ENCODE measurements around the gene SLC30A3. TPM values are rescaled to one million over a fixed set of nuclear protein-coding genes. Genes with fewer than 3 reads are reported as not detected.

SLC30A3 gene
- total and polyA plus RNA-seq, 12 donors, result 4.3 to 35.8 (median 10.4) TPM

DNA sequence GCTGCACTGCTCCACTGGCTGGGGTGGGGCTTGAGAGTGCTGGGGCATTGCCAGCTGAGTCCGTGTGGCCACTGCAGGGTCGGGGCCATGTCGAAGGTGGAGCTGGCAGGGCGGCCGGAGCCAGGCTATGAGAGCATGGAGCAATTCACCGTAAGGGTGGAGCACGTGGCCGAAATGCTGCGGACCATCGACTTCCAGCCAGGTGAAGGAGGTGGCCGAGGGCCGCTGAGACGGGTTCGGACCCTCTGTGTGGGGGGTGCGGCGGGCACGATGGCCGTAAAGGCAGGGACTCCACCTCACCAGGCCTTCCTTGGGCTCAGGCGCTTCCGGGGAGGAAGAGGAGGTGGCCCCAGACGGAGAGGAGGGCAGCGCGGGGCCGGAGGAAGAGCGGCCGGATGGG, 43.3 kb upstream of the SLC30A3 start:
- Histone ChIP-seq H3K36me3 (peaks cover 0 to 70% (median 6%) of the 10 kb centered on the region in 9 donors), H3K27ac (no peak overlapping the region), H3K27me3 (peaks cover 0 to 43% (median 38%) of the 10 kb centered on the region in 7 donors), H3K4me3 (peak overlapping the region in 1 of 10 donors; percentile 12), H3K4me1 (peaks cover 6 to 38% (median 23%) of the 10 kb centered on the region in 9 donors), H3K9me3 (no peaks in the 10 kb centered on the region)
- WGBS, 2 donors, result 39 to 45% methylated on average over 26 of the region's 26 CpGs
- ATAC-seq, result peak in 1 of 8 donors; percentile 6
- intact Hi-C loops (cut with DNase I), result loop anchor here in 4 of 10 donors (5.0 to 10.0 kb wide), 3 partner anchors 44 to 211 kb away; partner anchors contain the start of gene SLC30A3 (in 1 of the 4)
- TF ChIP-seq, protein P1, sequence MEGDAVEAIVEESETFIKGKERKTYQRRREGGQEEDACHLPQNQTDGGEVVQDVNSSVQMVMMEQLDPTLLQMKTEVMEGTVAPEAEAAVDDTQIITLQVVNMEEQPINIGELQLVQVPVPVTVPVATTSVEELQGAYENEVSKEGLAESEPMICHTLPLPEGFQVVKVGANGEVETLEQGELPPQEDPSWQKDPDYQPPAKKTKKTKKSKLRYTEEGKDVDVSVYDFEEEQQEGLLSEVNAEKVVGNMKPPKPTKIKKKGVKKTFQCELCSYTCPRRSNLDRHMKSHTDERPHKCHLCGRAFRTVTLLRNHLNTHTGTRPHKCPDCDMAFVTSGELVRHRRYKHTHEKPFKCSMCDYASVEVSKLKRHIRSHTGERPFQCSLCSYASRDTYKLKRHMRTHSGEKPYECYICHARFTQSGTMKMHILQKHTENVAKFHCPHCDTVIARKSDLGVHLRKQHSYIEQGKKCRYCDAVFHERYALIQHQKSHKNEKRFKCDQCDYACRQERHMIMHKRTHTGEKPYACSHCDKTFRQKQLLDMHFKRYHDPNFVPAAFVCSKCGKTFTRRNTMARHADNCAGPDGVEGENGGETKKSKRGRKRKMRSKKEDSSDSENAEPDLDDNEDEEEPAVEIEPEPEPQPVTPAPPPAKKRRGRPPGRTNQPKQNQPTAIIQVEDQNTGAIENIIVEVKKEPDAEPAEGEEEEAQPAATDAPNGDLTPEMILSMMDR (IDR thresholded peaks at IDR 0.05), result no peak
- DNase-seq, result no peak

DNA sequence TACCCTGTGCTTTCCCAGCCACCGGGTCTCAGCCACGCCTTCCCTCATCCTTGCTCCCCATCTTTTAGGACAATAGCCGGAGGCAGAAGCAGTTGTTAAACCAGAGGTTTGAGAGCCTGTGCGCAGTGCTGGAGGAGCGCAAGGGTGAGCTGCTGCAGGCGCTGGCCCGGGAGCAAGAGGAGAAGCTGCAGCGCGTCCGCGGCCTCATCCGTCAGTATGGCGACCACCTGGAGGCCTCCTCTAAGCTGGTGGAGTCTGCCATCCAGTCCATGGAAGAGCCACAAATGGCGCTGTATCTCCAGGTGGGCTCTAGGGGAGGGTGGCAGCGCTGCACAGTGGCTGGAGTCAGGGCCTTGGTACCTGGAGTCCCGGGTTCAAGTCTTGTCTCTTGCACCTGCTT, 42.7 kb upstream of the SLC30A3 start:
- TF ChIP-seq, protein P1 (IDR thresholded peaks at IDR 0.05), result no peak
- H3K36me3 ChIP-seq, result peaks cover 0 to 75% (median 6%) of the 10 kb centered on the region in 9 donors

DNA sequence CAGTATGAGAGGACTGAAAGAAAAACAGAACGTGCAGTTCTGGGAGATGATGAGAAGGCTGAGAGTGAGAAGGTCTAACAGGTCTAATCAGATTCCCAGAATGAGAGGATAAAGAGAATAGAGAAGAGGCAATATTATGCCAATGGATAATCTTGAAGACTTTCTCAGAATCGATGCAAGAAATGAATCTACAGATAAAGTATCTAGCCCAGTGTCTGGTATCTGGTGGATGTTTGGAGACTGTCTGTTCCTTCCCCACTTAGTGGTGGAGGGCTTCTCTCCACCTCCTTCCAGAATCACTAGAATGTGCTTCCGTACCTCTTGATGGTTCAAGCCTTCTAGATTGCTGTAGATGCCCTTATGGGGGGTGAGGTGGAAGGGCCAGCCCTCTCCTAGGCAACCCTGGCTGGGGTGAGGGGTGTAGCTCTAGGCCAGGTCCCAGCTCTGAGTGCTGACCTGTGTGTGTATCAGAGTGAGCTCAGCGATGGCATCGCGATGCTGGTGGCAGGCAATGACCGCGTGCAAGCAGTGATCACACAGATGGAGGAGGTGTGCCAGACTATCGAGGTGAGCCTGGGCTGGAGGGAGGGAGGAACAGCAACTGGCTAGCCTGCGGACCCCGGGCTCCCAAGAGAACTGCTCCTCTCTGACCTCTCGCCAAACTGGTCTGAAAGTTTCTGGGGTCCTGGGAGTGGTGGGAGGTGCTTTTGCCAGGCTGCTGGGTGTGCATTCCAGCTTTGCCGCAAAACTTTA, 41.8 kb upstream of the SLC30A3 start:
- intact Hi-C loops (cut with DNase I), result loop anchor here in 6 of 10 donors (5.0 to 10.0 kb wide), 5 partner anchors 42 to 210 kb away; partner anchors contain the start of gene SLC30A3 (in 1 of the 6)
- DNase-seq (no peak), ATAC-seq (no peak)
- Histone ChIP-seq H3K27ac (no peak overlapping the region), H3K27me3 (peaks cover 0 to 43% (median 38%) of the 10 kb centered on the region in 7 donors), H3K36me3 (peaks cover 0 to 75% (median 6%) of the 10 kb centered on the region in 9 donors), H3K9me3 (no peaks in the 10 kb centered on the region), H3K4me1 (peaks cover 6 to 38% (median 23%) of the 10 kb centered on the region in 9 donors), H3K4me3 (no peak overlapping the region)
- WGBS, 2 donors, result 86 to 91% methylated on average over 13 of the region's 13 CpGs
- TF ChIP-seq, protein P1 (IDR thresholded peaks at IDR 0.05), result no peak

More for the DNA sequence above, 42.7 kb upstream of the SLC30A3 start:
- WGBS, 2 donors, result 93 to 94% methylated on average over 16 of the region's 16 CpGs
- Histone ChIP-seq H3K27me3 (peaks cover 0 to 43% (median 38%) of the 10 kb centered on the region in 7 donors), H3K4me1 (peaks cover 6 to 38% (median 23%) of the 10 kb centered on the region in 9 donors), H3K4me3 (no peak overlapping the region), H3K9me3 (no peaks in the 10 kb centered on the region), H3K27ac (no peak overlapping the region)
- intact Hi-C loops (cut with DNase I), result loop anchor here in 4 of 10 donors (5.0 to 10.0 kb wide), 3 partner anchors 43 to 211 kb away; partner anchors contain the start of gene SLC30A3 (in 1 of the 4)
- DNase-seq (no peak), ATAC-seq (no peak)
